Activated CD4-positive, CD25-positive, alpha-beta regulatory T cell treated with anti-CD3 and anti-CD28 coated beads, Interleukin-2, amount 50 U/mL, for 16 hours (primary cell): ENCODE measurements around the gene BCL6.
"Not testable (repeated sequence)": the region's sequence is repeated elsewhere in the genome, so short reads cannot be mapped to it uniquely, and the experiment has no call there.

ENCODE experiments used
- DNase-seq: peaks from one replicate; pipeline ENCODE4 v3.0.0-alpha.2; 2020; ENCODE audit warnings: low read depth, low spot score

The BCL6 gene

GRCh38 chr3:187714404-187714979 lies 30.8 kb downstream of the BCL6 start:
- peak; percentile 48 for DNase-seq

GRCh38 chr3:187713504-187713903 lies 31.8 kb downstream of the BCL6 start:
- no peak for DNase-seq

DNA sequence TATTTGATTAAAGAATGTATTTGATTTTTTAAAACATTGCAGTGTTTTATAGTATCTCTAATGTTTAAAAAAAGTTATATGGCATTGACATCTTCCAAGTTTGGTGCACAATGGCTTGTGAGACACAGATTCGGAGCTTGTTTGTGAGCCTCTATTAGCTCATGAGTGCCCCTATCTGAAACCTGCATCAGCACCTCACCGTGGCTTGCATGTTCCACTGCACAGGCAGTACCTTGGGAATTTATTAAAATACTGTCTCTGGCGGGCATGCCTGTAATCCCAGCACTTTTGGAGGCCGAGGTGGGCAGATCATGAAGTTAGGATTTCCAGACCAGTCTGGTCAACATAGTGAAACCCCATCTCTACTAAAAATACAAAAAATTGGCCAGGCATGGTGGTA lies 36.1 kb downstream of the BCL6 start:
- DNase-seq: no peak

GRCh38 chr3:187708696-187709095 lies 36.6 kb downstream of the BCL6 start:
- no peak for DNase-seq

DNA sequence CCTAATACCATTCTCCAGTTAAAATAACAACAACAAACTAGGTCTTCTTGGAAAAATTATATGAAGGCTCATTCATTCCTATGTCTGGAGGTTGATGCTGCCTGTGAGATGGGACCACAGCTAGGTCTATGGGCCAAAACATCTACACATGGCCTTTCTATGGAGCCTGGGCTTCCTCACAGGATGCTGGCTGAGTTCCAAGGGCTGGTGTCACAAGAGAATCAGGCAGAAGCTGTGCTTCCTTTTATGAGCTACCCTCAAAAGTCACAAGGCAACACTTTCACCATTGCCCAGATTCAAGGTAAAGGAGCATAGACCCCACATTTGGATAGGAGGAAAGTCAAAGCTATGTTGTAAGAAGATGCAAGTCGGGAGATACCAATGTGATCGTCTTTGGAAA lies 38.3 kb downstream of the BCL6 start:
- no peak for DNase-seq

DNA sequence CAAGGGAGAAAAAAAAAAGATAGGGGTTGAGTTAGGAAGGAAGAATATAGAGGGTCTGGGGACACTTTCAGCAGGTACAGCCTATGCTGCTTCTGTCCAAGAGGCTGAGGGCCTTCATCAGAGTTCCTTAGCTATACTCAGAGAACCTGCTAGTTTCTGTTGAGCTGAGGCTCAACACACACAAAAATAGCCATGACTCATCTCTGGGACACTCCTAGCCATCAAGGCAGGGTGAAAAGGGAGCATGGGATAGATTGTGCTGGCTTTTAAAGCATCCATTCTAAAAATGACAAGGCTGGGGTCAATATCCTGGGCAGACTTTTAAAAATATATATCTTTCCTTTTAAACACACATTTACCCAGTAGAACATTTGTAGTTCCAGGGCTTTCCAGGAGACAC lies 40.1 kb downstream of the BCL6 start:
- DNase-seq: no peak

- DNase-seq: no peak
Measured at GRCh38 chr3:187702507-187703033, 42.7 kb downstream of the BCL6 start, which contains the start of gene RTP2. Gene RTP2, minus strand, starts transcription at chr3:187702557. Its CDS starts 429 bp downstream, at chr3:187702128.

DNA sequence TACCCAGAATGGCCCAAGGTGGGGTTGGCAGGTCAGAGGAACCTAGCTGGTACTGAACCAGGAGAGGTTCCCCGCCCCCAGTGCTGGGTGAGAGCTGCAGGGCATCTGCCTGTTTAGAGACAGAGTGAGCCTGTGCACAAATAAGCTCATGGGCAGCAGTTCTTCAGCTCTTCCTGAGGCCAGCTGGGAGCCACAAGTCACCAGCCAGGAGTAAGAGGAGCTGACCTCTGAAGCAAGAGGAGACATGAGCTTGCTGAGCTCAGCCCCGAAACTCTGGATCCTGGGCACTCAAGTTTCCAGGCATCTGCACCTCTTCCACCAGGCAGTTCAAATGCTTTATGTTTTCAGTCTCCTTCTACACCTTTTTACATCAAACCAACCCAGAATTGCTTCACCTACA lies 45.0 kb downstream of the BCL6 start:
- DNase-seq: no peak

- DNase-seq: no peak
Measured at GRCh38 chr3:187698499-187699399, 46.5 kb downstream of the BCL6 start.

DNA sequence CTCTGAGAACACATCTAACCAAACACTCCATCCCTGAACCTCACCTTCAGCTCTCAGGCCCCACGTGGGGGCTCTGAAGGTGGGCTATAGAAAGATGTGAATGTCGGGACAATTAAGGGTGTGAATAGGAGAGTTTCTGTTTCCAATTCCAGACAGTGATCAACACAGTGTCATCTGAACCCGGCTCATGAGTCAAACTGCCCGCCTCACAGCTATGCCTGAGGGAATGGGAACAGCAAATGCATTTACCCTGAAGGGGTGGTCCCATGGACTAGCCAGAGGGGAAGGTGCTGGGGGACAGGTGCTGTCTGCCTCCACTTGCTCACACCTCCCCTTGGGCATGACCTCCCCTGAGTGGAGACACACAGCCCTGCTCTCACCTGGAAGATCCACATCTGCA lies 49.2 kb downstream of the BCL6 start:
- no peak for DNase-seq

- no peak for DNase-seq
Measured at GRCh38 chr3:187695449-187695848, 49.8 kb downstream of the BCL6 start.

DNA sequence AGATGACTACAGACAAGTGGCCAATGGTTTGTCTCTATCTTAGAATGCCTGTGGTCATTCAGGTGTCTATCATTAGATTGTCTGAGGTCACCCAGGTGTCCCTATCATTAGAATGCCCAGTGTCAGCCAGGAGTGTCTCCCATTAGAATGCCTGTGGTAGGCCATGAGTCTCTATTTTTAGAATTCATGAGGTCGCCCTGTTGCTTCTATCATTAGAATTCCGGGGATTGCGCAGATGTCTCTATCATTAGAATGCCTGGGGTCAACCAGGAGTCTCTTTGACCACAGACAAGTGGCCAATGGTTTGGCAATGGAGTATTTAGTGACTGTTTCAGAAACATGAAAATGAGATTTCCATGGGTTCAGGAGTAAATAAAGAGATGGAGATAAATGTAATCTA lies 50.5 kb downstream of the BCL6 start:
- DNase-seq: no peak

GRCh38 chr3:187693431-187693830 lies 51.8 kb downstream of the BCL6 start:
- DNase-seq: no peak

DNA sequence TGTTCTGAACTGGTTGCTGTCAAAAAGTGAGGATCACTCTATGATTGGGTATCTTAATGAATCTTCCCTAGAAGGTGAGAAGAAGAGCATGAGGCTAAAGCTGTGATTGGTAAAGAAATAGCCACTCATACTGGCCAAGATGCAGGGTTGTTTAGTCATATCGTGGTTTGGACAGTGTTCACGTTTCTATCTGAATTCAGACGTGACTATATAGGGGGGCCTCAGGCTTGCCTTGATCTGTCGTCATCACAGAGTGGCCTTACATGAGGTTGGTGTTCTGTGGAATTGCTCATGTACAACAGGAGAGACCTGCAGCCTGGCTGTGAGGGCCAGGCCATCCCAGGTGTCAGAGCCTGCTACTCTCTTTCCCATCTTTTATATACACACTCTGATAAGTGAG lies 55.3 kb downstream of the BCL6 start:
- no peak for DNase-seq

GRCh38 chr3:187686621-187687273 lies 58.5 kb downstream of the BCL6 start:
- no peak for DNase-seq

DNA sequence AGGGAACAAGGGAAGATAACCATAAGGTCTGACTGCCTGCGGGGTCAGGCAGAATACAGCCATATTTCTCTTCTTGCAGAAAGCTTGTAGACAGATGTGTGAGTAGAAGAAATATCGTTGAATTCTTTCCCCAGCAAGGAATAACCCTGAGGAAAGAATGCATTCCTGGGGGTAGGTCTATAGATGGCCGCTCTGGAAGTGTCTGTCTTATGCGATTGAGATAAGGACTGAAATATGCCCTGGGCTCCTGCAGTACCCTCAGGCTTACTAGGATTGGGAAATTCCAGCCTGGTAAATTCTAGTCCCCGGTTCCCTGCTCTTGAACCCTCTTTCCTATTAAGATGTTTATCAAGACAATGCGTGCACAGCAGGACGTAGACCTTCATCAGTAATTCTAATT lies 59.3 kb downstream of the BCL6 start:
- DNase-seq: no peak

GRCh38 chr3:187684880-187685279 lies 60.4 kb downstream of the BCL6 start:
- no peak for DNase-seq

- no peak for DNase-seq
Measured at GRCh38 chr3:187684444-187684843, 60.8 kb downstream of the BCL6 start.

DNA sequence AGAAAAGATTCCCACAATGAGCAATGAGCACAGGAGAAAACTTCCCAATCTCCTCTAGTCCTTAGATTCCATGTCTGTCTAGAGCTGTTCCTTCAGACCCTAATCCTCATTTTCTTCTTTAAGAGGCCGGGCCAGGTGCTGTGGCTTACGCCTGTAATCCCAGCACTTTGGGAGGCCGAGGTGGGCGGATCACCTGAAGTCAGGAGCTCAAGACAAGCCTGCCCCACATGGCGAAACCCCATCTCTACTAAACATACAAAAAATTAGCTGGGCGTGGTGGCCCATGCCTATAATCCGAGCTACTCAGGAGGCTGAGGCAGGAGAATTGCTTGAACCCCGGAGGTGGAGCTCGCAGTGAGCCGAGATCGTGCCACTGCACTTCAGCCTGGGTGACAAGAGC lies 63.5 kb downstream of the BCL6 start:
- DNase-seq: not testable (repeated sequence)

DNA sequence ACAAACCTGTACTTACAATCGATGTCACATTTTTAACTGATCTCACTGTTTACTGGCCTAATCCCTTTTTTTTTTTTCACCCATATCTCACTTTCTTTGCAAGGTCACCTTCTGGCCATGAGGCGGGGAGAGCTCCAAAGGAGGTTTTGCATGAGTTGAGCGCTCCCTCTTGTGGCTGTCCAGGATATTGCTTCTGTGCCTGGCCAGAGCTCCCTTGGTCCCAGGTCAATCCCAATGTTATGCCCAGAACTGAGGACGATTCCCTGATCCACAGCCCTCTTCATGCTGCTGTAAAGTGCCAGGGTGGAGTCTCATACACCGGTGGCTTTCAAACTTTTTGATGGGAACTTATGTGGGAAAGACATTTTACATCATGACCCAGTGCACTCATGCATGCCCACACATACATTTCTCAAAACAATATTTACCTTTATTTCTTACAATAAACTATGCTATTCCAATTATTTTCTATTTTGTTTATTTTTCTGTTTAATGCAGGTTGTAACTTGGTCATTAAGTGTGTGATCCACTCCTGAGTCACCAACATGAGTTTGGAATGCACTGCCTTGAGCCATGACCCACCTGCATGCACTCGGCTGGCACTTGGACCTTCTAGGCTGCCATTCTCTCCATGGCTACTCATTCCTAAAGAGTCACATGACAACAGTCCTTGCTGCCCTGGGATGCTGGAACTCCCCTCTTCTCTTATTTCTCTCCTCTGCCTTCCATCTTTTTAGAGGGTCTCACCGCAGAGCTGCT lies 65.5 kb downstream of the BCL6 start:
- peak; percentile 27 for DNase-seq

DNA sequence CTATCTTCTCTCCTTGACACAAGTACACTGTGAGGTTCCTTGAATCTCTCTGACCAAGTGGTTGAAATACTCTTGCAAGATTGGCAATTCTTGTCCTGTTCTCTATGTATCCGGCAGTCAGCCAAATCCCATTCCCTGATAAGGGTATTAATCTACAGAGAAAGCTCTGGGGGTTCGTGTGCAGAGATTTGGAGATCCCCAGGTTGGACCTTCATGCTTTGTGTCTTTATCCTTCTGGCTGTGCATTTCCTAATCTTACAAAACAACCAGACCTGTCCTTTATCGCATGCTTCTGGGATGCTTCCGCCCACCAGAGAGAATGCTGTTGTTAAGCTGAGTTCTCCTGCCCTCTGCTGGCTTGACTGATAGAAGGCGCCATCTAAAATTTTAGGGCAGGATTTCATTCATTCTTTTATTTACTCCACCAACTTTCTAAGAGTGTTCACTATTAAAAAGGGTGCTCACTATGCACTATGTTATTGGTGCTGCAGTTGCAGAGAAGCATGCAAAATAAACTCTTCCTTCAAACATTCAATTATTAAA lies 66.5 kb downstream of the BCL6 start:
- DNase-seq: no peak
